ENCODE measurements around the gene HPS6. TPM values are rescaled to one million over a fixed set of nuclear protein-coding genes. Genes with fewer than 3 reads are reported as not detected.
"Not testable (repeated sequence)": the region's sequence is repeated elsewhere in the genome, so short reads cannot be mapped to it uniquely, and the experiment has no call there.

The HPS6 gene
- total RNA-seq, 4 donors from 2014 or later: 12.7 to 21.8 (median 19.4) TPM

DNA sequence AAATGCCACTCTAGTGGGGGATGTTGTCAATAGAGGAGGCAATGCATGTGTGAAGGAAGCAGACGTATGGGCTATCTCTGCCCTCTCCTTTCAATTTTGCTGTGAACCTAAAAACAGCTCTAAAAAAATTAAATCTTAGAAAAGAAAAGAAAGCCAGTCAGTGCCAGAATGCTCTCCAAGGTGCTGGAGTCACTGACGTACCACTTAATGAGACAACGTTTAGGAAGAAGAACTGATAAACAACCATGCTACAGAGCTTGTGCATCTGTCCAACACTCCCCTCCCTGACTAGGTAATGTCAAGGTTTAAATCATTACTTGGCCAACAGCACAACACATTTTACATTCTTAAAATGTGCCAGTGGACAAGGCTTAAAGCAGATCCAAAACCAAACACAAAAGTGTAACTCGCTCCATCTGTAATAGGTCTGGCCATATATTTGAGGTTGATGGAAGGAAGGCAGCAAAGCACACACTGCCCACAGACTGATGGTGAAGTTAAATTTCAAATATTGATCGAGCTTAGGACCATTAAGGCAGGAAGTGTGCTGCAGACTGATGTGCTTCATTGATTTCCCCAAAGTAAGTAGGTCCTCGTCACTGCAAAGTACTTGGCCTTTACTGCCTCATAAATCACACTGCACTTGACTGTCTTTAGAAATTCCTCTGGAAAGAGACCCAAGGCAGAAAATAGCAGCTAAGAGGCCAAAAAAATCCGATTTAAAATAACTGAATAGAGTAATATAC, 24.7 kb upstream of the HPS6 start:
- in situ Hi-C loops (cut with MboI; ENCODE audit: low sequenced_read_pairs in 4 of 4): no loop called here
- no peak overlapping the region for H3K4me3 ChIP-seq
- H3K27me3 ChIP-seq: no peaks in the 10 kb centered on the region
- no peak for ATAC-seq
- no peak for DNase-seq
- H3K4me1 ChIP-seq: peaks cover 45 to 57% of the 10 kb centered on the region in 2 donors
- no peaks in the 10 kb centered on the region for H3K36me3 ChIP-seq
- TF ChIP-seq POLR2A (IDR thresholded peaks at IDR 0.05) (no peak), CTCF (IDR thresholded peaks at IDR 0.05 in 4 of 5, conservative IDR thresholded peaks at IDR 0.05 in 1 of 5) (no peak)
- intact Hi-C loops (cut with DNase I; ENCODE audit: low total_unique reads): no loop called here
- no peak overlapping the region for H3K27ac ChIP-seq
- H3K9me3 ChIP-seq: no peaks in the 10 kb centered on the region

DNA sequence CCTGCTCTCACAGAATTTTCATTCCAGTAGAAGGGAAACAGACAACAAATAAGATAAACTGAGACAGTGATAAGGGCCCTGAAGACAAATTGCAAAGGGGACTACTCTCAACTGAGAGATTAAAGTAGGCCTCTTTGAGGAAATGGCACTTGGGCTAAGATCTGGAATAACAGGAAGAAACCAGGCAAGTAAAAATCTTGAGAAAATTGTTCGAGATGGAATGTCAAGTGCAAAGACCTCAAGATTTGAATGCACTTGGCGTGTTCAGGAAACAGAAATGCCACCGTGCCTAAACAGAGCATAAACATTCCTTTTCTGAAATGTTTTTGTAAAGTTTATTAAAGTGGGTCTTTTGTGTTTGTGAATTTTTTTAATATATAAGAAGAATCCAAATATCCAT, 19.9 kb upstream of the HPS6 start:
- in situ Hi-C loops (cut with MboI; ENCODE audit: low sequenced_read_pairs in 4 of 4): no loop called here
- H3K36me3 ChIP-seq: no peaks in the 10 kb centered on the region
- no peaks in the 10 kb centered on the region for H3K27me3 ChIP-seq
- H3K9me3 ChIP-seq: no peaks in the 10 kb centered on the region
- H3K27ac ChIP-seq: no peak overlapping the region
- peaks cover 38 to 45% of the 10 kb centered on the region in 2 donors for H3K4me1 ChIP-seq
- intact Hi-C loops (cut with DNase I; ENCODE audit: low total_unique reads): no loop called here
- no peak for ATAC-seq
- DNase-seq: no peak
- TF ChIP-seq POLR2A (IDR thresholded peaks at IDR 0.05) (no peak), CTCF (IDR thresholded peaks at IDR 0.05 in 4 of 5, conservative IDR thresholded peaks at IDR 0.05 in 1 of 5) (no peak)
- H3K4me3 ChIP-seq: no peak overlapping the region

- TF ChIP-seq CTCF (IDR thresholded peaks at IDR 0.05 in 4 of 5, conservative IDR thresholded peaks at IDR 0.05 in 1 of 5) (no peak), POLR2A (IDR thresholded peaks at IDR 0.05) (no peak)
- DNase-seq: no peak
- H3K4me1 ChIP-seq: peaks cover 31 to 40% of the 10 kb centered on the region in 2 donors
- no peak overlapping the region for H3K27ac ChIP-seq
- no peaks in the 10 kb centered on the region for H3K9me3 ChIP-seq
- no peaks in the 10 kb centered on the region for H3K27me3 ChIP-seq
- no peaks in the 10 kb centered on the region for H3K36me3 ChIP-seq
- ATAC-seq: no peak
- intact Hi-C loops (cut with DNase I; ENCODE audit: low total_unique reads) (no loop called here), in situ Hi-C loops (cut with MboI; ENCODE audit: low sequenced_read_pairs in 4 of 4) (no loop called here)
- H3K4me3 ChIP-seq: no peak overlapping the region
These were observed 19.1 kb upstream of the HPS6 start for GRCh38 chr10:102046095-102046494.

GRCh38 chr10:102054881-102055646, 10.1 kb upstream of the HPS6 start:
- Histone ChIP-seq H3K4me1 (peaks cover 37 to 38% of the 10 kb centered on the region in 2 donors), H3K4me3 (peak overlapping the region; percentile 87 to 94 (median 92)), H3K27ac (peak overlapping the region; percentile 84 to 98 (median 93))
- in situ Hi-C loops (cut with MboI; ENCODE audit: low sequenced_read_pairs in 4 of 4); H3K36me3 ChIP-seq; DNase-seq; intact Hi-C loops (cut with DNase I; ENCODE audit: low total_unique reads); H3K27me3 ChIP-seq; H3K9me3 ChIP-seq: not testable (repeated sequence)
- peak; percentile 16 to 19 for ATAC-seq
